GM06990 (cell line): ENCODE measurements around the gene KCNG4.

ENCODE experiments used
- DNase-seq: peaks from one replicate; pipeline ENCODE4 v3.0.0-alpha.2; 2011; ENCODE audit not compliant: insufficient read length; ENCODE audit errors: extremely low read depth
- H3K27me3 ChIP-seq: replicated peaks from 2 replicates; pipeline ENCODE4 v1.6.0; 2011; ENCODE audit warnings: low read length; ENCODE audit not compliant: control insufficient read depth, insufficient read depth
- H3K36me3 ChIP-seq: 2 replicates; pipeline ENCODE4 v1.5.1; 2011; ENCODE audit warnings: low read length; ENCODE audit not compliant: control insufficient read depth, insufficient read depth
- H3K4me3 ChIP-seq: replicated peaks from 2 replicates; pipeline ENCODE4 v1.5.1; 2011; ENCODE audit warnings: low read depth, mild to moderate bottlenecking, control low read depth, low read length
- CTCF ChIP-seq: IDR thresholded peaks from 2 replicates; pipeline ENCODE4 v1.5.1; 2011; ENCODE audit warnings: low read length, control low read depth, mild to moderate bottlenecking, inconsistent platforms; ENCODE audit not compliant: insufficient read depth, poor library complexity, severe bottlenecking

KCNG4 gene

DNA sequence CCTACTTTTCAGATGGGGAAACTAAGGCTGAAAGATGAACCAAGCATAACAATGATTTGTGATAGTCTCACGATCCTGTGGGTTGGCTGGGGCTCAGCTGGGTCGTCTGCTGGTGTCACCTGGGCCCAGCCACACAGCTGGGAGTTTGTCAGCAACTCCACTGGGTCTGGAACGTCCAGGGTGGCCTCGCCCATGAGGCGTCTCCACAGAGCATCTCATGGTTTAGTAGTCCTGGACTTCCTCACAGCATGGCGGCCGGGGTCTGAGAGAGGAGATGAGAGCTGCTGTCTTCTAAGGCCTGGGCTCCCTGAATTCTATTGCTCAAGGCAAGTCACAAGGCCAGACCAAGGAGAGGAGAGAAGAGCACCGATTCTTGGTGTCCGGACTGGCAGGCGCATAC, 30.7 kb upstream of the KCNG4 start:
- H3K36me3 ChIP-seq: no peaks in the 10 kb centered on the region
- H3K4me3 ChIP-seq: no peak overlapping the region
- DNase-seq: no peak
- TF ChIP-seq CTCF: no peak
- no peaks in the 10 kb centered on the region for H3K27me3 ChIP-seq

DNA sequence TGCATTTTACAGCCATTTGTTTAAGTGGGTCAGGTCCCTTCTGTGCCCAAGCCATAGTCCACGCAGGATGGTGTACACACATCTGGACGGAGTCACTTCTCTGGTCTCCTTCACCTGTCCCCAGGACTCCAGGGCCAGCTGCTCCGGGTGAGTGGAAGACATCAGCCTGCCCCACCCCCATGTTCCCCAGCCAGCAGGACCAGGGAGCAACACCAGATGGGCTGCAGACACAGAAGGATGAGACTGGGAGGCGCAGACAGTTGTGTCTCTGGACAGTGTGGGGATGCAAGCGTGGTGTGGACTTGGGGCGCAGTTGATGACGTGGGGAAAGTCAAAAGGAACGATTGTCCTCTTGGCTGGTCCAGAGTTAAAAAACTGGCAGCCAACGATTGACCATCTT, 30.3 kb upstream of the KCNG4 start:
- no peak for TF ChIP-seq CTCF
- H3K36me3 ChIP-seq: no peaks in the 10 kb centered on the region
- no peak for DNase-seq
- no peak overlapping the region for H3K4me3 ChIP-seq
- H3K27me3 ChIP-seq: 0 out of 2 replicates have a peak, but pooled peaks cover under 1% of the 10 kb centered on the region

- H3K27me3 ChIP-seq: peaks cover 1% of the 10 kb centered on the region; the same call in 1 of the 2 replicates
- H3K4me3 ChIP-seq: no peak overlapping the region
- no peak for TF ChIP-seq CTCF
- DNase-seq: no peak
- no peaks in the 10 kb centered on the region for H3K36me3 ChIP-seq
Measured at GRCh38 chr16:84268291-84269040, 28.7 kb upstream of the KCNG4 start.

DNA sequence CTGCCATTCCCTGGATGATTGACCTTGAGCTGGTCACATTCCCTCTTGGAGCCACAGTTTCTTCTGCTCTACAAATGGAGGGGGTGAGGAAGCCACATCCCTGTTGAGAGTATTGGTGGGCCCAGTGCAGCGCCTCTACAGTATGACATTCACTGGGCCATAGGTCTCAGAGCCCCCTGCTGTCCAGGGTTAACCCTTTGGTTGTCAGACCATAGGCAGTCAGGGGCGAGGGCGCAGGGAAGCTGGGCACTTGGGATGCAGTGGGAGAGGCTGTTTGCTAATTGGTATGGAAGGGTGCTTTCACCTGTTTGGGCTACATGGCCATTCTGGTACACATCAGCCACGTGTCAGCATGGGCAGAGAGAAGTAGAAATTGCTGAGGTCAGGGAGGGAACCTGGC, 27.6 kb upstream of the KCNG4 start:
- no peak for DNase-seq
- Histone ChIP-seq H3K36me3 (no peaks in the 10 kb centered on the region), H3K4me3 (no peak overlapping the region), H3K27me3 (peaks cover 1% of the 10 kb centered on the region; the same call in 1 of the 2 replicates)
- no peak for TF ChIP-seq CTCF

DNA sequence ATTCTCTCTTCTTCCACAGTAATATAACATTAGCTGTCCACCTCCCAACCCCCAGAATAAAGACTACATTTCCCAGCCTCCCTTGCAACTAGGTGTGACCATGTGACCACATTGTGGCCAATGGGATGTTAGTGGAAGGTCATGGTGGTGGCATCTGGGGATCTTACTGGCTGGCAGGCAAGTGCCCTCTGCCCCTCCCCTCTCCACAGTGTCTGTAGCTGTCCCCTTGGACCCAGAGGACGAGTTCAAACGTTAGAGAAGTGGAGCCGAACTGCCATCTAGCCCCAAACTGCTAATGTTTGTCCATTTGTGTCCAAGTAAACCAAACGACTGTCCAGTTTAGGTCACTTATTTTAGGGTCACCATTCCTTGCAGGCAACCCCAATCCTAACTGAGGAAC, 26.6 kb upstream of the KCNG4 start:
- no peak for TF ChIP-seq CTCF
- Histone ChIP-seq H3K4me3 (no peak overlapping the region), H3K36me3 (no peaks in the 10 kb centered on the region), H3K27me3 (peaks cover 1% of the 10 kb centered on the region; the same call in 1 of the 2 replicates)
- DNase-seq: no peak
